Activated naive CD8-positive, alpha-beta T cell treated with anti-CD3 and anti-CD28 coated beads for 36 hours (primary cell): ENCODE results near the gene ITIH1. TPM values are rescaled to one million over a fixed set of nuclear protein-coding genes. Genes with fewer than 3 reads are reported as not detected.

Source experiments
- DNase-seq: peaks from one replicate; pipeline ENCODE4 v3.0.0; 2021
- H3K27ac Mint-ChIP-seq: one replicate; pipeline ENCODE4 v1.8.0; 2022; ENCODE audit warnings: mild to moderate bottlenecking, moderate library complexity, mixed read lengths
- H3K27me3 Mint-ChIP-seq: one replicate; pipeline ENCODE4 v1.8.0; 2022; ENCODE audit warnings: mild to moderate bottlenecking, mixed read lengths
- H3K36me3 Mint-ChIP-seq: one replicate; pipeline ENCODE4 v1.8.0; 2021; ENCODE audit warnings: mild to moderate bottlenecking, mixed read lengths
- H3K4me1 Mint-ChIP-seq: one replicate; pipeline ENCODE4 v1.8.0; 2021; ENCODE audit warnings: mixed read lengths
- H3K4me3 Mint-ChIP-seq: one replicate; pipeline ENCODE4 v1.8.0; 2022; ENCODE audit warnings: mild to moderate bottlenecking, moderate library complexity, mixed read lengths
- H3K9me3 Mint-ChIP-seq: one replicate; pipeline ENCODE4 v1.8.0; 2022; ENCODE audit warnings: mixed read lengths
- total RNA-seq, 2 experiments: library from RNA; stranded (reverse); gene quantifications; one replicate each; pipeline ENCODE4 v1.2.3, GENCODE V29; 2021

Gene ITIH1
- total RNA-seq, 2 experiments from 2014 or later, result not detected

GRCh38 chr3:52781741-52782140, 4.3 kb downstream of the ITIH1 start:
- no peak overlapping the region for H3K4me3 Mint-ChIP-seq
- peaks cover 2% of the 10 kb centered on the region for H3K4me1 Mint-ChIP-seq
- peaks cover 8% of the 10 kb centered on the region for H3K27me3 Mint-ChIP-seq
- H3K9me3 Mint-ChIP-seq, result no peaks in the 10 kb centered on the region
- H3K27ac Mint-ChIP-seq, result no peak overlapping the region
- no peak for DNase-seq
- no peaks in the 10 kb centered on the region for H3K36me3 Mint-ChIP-seq

- Mint-ChIP-seq H3K36me3 (no peaks in the 10 kb centered on the region), H3K4me1 (peaks cover 2% of the 10 kb centered on the region), H3K9me3 (no peaks in the 10 kb centered on the region), H3K27ac (no peak overlapping the region), H3K27me3 (peaks cover 8% of the 10 kb centered on the region), H3K4me3 (no peak overlapping the region)
- DNase-seq, result no peak
Observed at GRCh38 chr3:52782412-52783210, 5.2 kb downstream of the ITIH1 start.

GRCh38 chr3:52783211-52783555, 5.8 kb downstream of the ITIH1 start:
- Mint-ChIP-seq H3K27me3 (peaks cover 8% of the 10 kb centered on the region), H3K4me1 (peaks cover 2% of the 10 kb centered on the region), H3K9me3 (no peaks in the 10 kb centered on the region), H3K4me3 (no peak overlapping the region), H3K36me3 (no peaks in the 10 kb centered on the region), H3K27ac (no peak overlapping the region)
- DNase-seq, result no peak

- no peak overlapping the region for H3K4me3 Mint-ChIP-seq
- H3K27me3 Mint-ChIP-seq, result peaks cover 8% of the 10 kb centered on the region
- H3K27ac Mint-ChIP-seq, result no peak overlapping the region
- H3K4me1 Mint-ChIP-seq, result peaks cover 2% of the 10 kb centered on the region
- no peaks in the 10 kb centered on the region for H3K36me3 Mint-ChIP-seq
- no peak for DNase-seq
- H3K9me3 Mint-ChIP-seq, result no peaks in the 10 kb centered on the region
Observed at GRCh38 chr3:52784021-52784621, 6.7 kb downstream of the ITIH1 start.

- Mint-ChIP-seq H3K4me1 (peaks cover 2% of the 10 kb centered on the region), H3K27ac (no peak overlapping the region), H3K27me3 (peaks cover 8% of the 10 kb centered on the region), H3K9me3 (no peaks in the 10 kb centered on the region), H3K36me3 (no peaks in the 10 kb centered on the region), H3K4me3 (no peak overlapping the region)
- DNase-seq, result no peak
Observed at GRCh38 chr3:52784931-52785590, 7.7 kb downstream of the ITIH1 start.

- H3K27ac Mint-ChIP-seq, result no peak overlapping the region
- no peak overlapping the region for H3K4me3 Mint-ChIP-seq
- H3K27me3 Mint-ChIP-seq, result peaks cover 8% of the 10 kb centered on the region
- no peak for DNase-seq
- no peaks in the 10 kb centered on the region for H3K9me3 Mint-ChIP-seq
- peaks cover 2% of the 10 kb centered on the region for H3K4me1 Mint-ChIP-seq
- H3K36me3 Mint-ChIP-seq, result no peaks in the 10 kb centered on the region
Observed at GRCh38 chr3:52786330-52787215, 9.2 kb downstream of the ITIH1 start.

GRCh38 chr3:52787246-52787645, 9.8 kb downstream of the ITIH1 start:
- DNase-seq, result no peak
- Mint-ChIP-seq H3K4me1 (peaks cover 2% of the 10 kb centered on the region), H3K4me3 (no peak overlapping the region)

GRCh38 chr3:52787672-52788625, 10.6 kb downstream of the ITIH1 start:
- H3K4me3 Mint-ChIP-seq, result no peak overlapping the region
- no peak for DNase-seq
- H3K4me1 Mint-ChIP-seq, result no peaks in the 10 kb centered on the region
- H3K27me3 Mint-ChIP-seq, result no peaks in the 10 kb centered on the region
- H3K27ac Mint-ChIP-seq, result no peak overlapping the region
- no peaks in the 10 kb centered on the region for H3K36me3 Mint-ChIP-seq
- H3K9me3 Mint-ChIP-seq, result no peaks in the 10 kb centered on the region

More at GRCh38 chr3:52787246-52787645, 9.8 kb downstream of the ITIH1 start:
- Mint-ChIP-seq H3K36me3 (no peaks in the 10 kb centered on the region), H3K9me3 (no peaks in the 10 kb centered on the region), H3K27ac (no peak overlapping the region), H3K27me3 (peaks cover 2% of the 10 kb centered on the region)

- no peaks in the 10 kb centered on the region for H3K4me1 Mint-ChIP-seq
- H3K27ac Mint-ChIP-seq, result no peak overlapping the region
- no peak for DNase-seq
- H3K4me3 Mint-ChIP-seq, result no peak overlapping the region
- no peaks in the 10 kb centered on the region for H3K9me3 Mint-ChIP-seq
- no peaks in the 10 kb centered on the region for H3K36me3 Mint-ChIP-seq
- H3K27me3 Mint-ChIP-seq, result no peaks in the 10 kb centered on the region
Observed at GRCh38 chr3:52788890-52789745, 11.7 kb downstream of the ITIH1 start.

- no peak for DNase-seq
- Mint-ChIP-seq H3K4me3 (no peak overlapping the region), H3K27ac (no peak overlapping the region), H3K27me3 (no peaks in the 10 kb centered on the region), H3K36me3 (no peaks in the 10 kb centered on the region), H3K4me1 (no peaks in the 10 kb centered on the region), H3K9me3 (no peaks in the 10 kb centered on the region)
Observed at GRCh38 chr3:52789746-52790040, 12.3 kb downstream of the ITIH1 start.

GRCh38 chr3:52790337-52790736, 12.9 kb downstream of the ITIH1 start:
- H3K4me1 Mint-ChIP-seq, result no peaks in the 10 kb centered on the region
- no peak overlapping the region for H3K4me3 Mint-ChIP-seq
- no peak overlapping the region for H3K27ac Mint-ChIP-seq
- no peaks in the 10 kb centered on the region for H3K9me3 Mint-ChIP-seq
- no peaks in the 10 kb centered on the region for H3K36me3 Mint-ChIP-seq
- no peaks in the 10 kb centered on the region for H3K27me3 Mint-ChIP-seq
- DNase-seq, result no peak

GRCh38 chr3:52790741-52791140, 13.3 kb downstream of the ITIH1 start:
- Mint-ChIP-seq H3K9me3 (no peaks in the 10 kb centered on the region), H3K4me3 (no peak overlapping the region), H3K4me1 (no peaks in the 10 kb centered on the region), H3K27me3 (no peaks in the 10 kb centered on the region), H3K27ac (no peak overlapping the region), H3K36me3 (no peaks in the 10 kb centered on the region)
- no peak for DNase-seq

- Mint-ChIP-seq H3K4me3 (no peak overlapping the region), H3K9me3 (no peaks in the 10 kb centered on the region), H3K27me3 (no peaks in the 10 kb centered on the region), H3K4me1 (no peaks in the 10 kb centered on the region), H3K27ac (no peak overlapping the region), H3K36me3 (no peaks in the 10 kb centered on the region)
- no peak for DNase-seq
Observed at GRCh38 chr3:52791366-52791765, 14.0 kb downstream of the ITIH1 start.
